Memory B cell (primary cell): ENCODE measurements around the gene MYADML2.
A peak's percentile ranks its signal among the peaks of the same experiment; 100 is the strongest.

Experiments
- ATAC-seq: fragments of 150-1000 bp; cut with Tn5 transposase; 2 replicates; pipeline ENCODE4 v1.10.0; 2021; ENCODE audit warnings: low read depth, mild to moderate bottlenecking, moderate library complexity
- DNase-seq, 2 donors: peaks; one replicate each; pipeline ENCODE4 v3.0.0; 2022; ENCODE audit warnings: low spot score in 2 of 2
- H3K27ac Mint-ChIP-seq: one replicate; pipeline ENCODE4 v1.8.0; 2022; ENCODE audit warnings: mild to moderate bottlenecking, moderate library complexity, mixed read lengths
- H3K27me3 Mint-ChIP-seq: one replicate; pipeline ENCODE4 v1.8.0; 2022; ENCODE audit warnings: mixed read lengths
- H3K36me3 Mint-ChIP-seq: one replicate; pipeline ENCODE4 v1.8.0; 2022; ENCODE audit warnings: mild to moderate bottlenecking, mixed read lengths
- H3K4me1 Mint-ChIP-seq: one replicate; pipeline ENCODE4 v1.8.0; 2022; ENCODE audit warnings: mixed read lengths
- H3K4me3 Mint-ChIP-seq: one replicate; pipeline ENCODE4 v1.8.0; 2022; ENCODE audit warnings: mild to moderate bottlenecking, moderate library complexity, mixed read lengths
- H3K9me3 Mint-ChIP-seq: one replicate; pipeline ENCODE4 v1.8.0; 2022; ENCODE audit warnings: mixed read lengths

The MYADML2 gene

GRCh38 chr17:81903896-81904599 lies 43.0 kb downstream of the MYADML2 start:
- Mint-ChIP-seq H3K27ac (no peak overlapping the region), H3K4me1 (peaks cover 3% of the 10 kb centered on the region), H3K9me3 (no peaks in the 10 kb centered on the region), H3K27me3 (peaks cover 5% of the 10 kb centered on the region), H3K36me3 (peaks cover 7% of the 10 kb centered on the region), H3K4me3 (no peak overlapping the region)
- no peak for ATAC-seq
- no peak for DNase-seq

GRCh38 chr17:81903415-81903831 lies 43.6 kb downstream of the MYADML2 start:
- DNase-seq: no peak
- Mint-ChIP-seq H3K27me3 (peaks cover 5% of the 10 kb centered on the region), H3K9me3 (no peaks in the 10 kb centered on the region), H3K4me3 (no peak overlapping the region), H3K4me1 (peaks cover 3% of the 10 kb centered on the region), H3K36me3 (peaks cover 7% of the 10 kb centered on the region), H3K27ac (no peak overlapping the region)
- no peak for ATAC-seq

- DNase-seq (no peak), ATAC-seq (peak; percentile 54)
- no peak overlapping the region for H3K4me3 Mint-ChIP-seq
Observed at GRCh38 chr17:81902653-81903414, 44.2 kb downstream of the MYADML2 start.

GRCh38 chr17:81902023-81902652 lies 44.9 kb downstream of the MYADML2 start, which contains the start of gene NPB:
Gene NPB (plus strand): TSS chr17:81902238. CDS start chr17:81902278, 40 bp downstream.
- H3K9me3 Mint-ChIP-seq: no peaks in the 10 kb centered on the region
- H3K27me3 Mint-ChIP-seq: peaks cover 5% of the 10 kb centered on the region
- H3K4me3 Mint-ChIP-seq: peak within 1 kb of the TSS; percentile 18
- peaks cover 7% of the 10 kb centered on the region for H3K36me3 Mint-ChIP-seq
- DNase-seq (no peak), ATAC-seq (peak; percentile 56)
- H3K27ac Mint-ChIP-seq: no peak within 1 kb of the TSS
- H3K4me1 Mint-ChIP-seq: peaks cover 3% of the 10 kb centered on the region

More at GRCh38 chr17:81902653-81903414, 44.2 kb downstream of the MYADML2 start:
- H3K9me3 Mint-ChIP-seq: no peaks in the 10 kb centered on the region
- peaks cover 5% of the 10 kb centered on the region for H3K27me3 Mint-ChIP-seq
- H3K27ac Mint-ChIP-seq: no peak overlapping the region
- H3K36me3 Mint-ChIP-seq: peaks cover 7% of the 10 kb centered on the region
- H3K4me1 Mint-ChIP-seq: peaks cover 3% of the 10 kb centered on the region

GRCh38 chr17:81901167-81902022 lies 45.6 kb downstream of the MYADML2 start:
- no peaks in the 10 kb centered on the region for H3K9me3 Mint-ChIP-seq
- H3K27me3 Mint-ChIP-seq: peaks cover 5% of the 10 kb centered on the region
- H3K4me3 Mint-ChIP-seq: peak overlapping the region; percentile 18
- peaks cover 3% of the 10 kb centered on the region for H3K4me1 Mint-ChIP-seq
- H3K36me3 Mint-ChIP-seq: peaks cover 9% of the 10 kb centered on the region
- no peak for ATAC-seq
- H3K27ac Mint-ChIP-seq: no peak overlapping the region
- no peak for DNase-seq

- DNase-seq (no peak), ATAC-seq (no peak)
- H3K36me3 Mint-ChIP-seq: peaks cover 10% of the 10 kb centered on the region
- H3K27ac Mint-ChIP-seq: no peak overlapping the region
- H3K4me1 Mint-ChIP-seq: peaks cover 3% of the 10 kb centered on the region
- H3K9me3 Mint-ChIP-seq: no peaks in the 10 kb centered on the region
- H3K27me3 Mint-ChIP-seq: peaks cover 5% of the 10 kb centered on the region
- H3K4me3 Mint-ChIP-seq: no peak overlapping the region
Observed at GRCh38 chr17:81900181-81900820, 46.7 kb downstream of the MYADML2 start.

- Mint-ChIP-seq H3K36me3 (peaks cover 11% of the 10 kb centered on the region), H3K27me3 (peaks cover 5% of the 10 kb centered on the region), H3K4me1 (peaks cover 3% of the 10 kb centered on the region), H3K9me3 (no peaks in the 10 kb centered on the region), H3K27ac (no peak overlapping the region), H3K4me3 (no peak overlapping the region)
- no peak for ATAC-seq
- no peak for DNase-seq
Observed at GRCh38 chr17:81899514-81900166, 47.4 kb downstream of the MYADML2 start.

GRCh38 chr17:81898885-81899284 lies 48.1 kb downstream of the MYADML2 start:
- DNase-seq (no peak), ATAC-seq (no peak)
- Mint-ChIP-seq H3K9me3 (no peaks in the 10 kb centered on the region), H3K27ac (no peak overlapping the region), H3K4me3 (no peak overlapping the region), H3K4me1 (peaks cover 3% of the 10 kb centered on the region), H3K36me3 (peaks cover 11% of the 10 kb centered on the region), H3K27me3 (peaks cover 5% of the 10 kb centered on the region)

GRCh38 chr17:81898029-81898866 lies 48.8 kb downstream of the MYADML2 start:
- Mint-ChIP-seq H3K9me3 (no peaks in the 10 kb centered on the region), H3K27me3 (peaks cover 5% of the 10 kb centered on the region), H3K36me3 (peaks cover 11% of the 10 kb centered on the region), H3K27ac (no peak overlapping the region), H3K4me3 (no peak overlapping the region), H3K4me1 (peaks cover 5% of the 10 kb centered on the region)
- ATAC-seq (no peak), DNase-seq (no peak)

GRCh38 chr17:81895400-81895799 lies 51.6 kb downstream of the MYADML2 start:
- Mint-ChIP-seq H3K27me3 (no peaks in the 10 kb centered on the region), H3K4me3 (no peak overlapping the region), H3K9me3 (no peaks in the 10 kb centered on the region), H3K36me3 (peaks cover 10% of the 10 kb centered on the region), H3K27ac (no peak overlapping the region), H3K4me1 (peaks cover 5% of the 10 kb centered on the region)
- ATAC-seq (no peak), DNase-seq (no peak)

GRCh38 chr17:81891303-81891552 lies 55.8 kb downstream of the MYADML2 start:
- Mint-ChIP-seq H3K9me3 (no peaks in the 10 kb centered on the region), H3K4me1 (peaks cover 18% of the 10 kb centered on the region), H3K27me3 (no peaks in the 10 kb centered on the region), H3K27ac (peak overlapping the region; percentile 96), H3K36me3 (peaks cover 17% of the 10 kb centered on the region), H3K4me3 (peak overlapping the region; percentile 97)
- DNase-seq (no peak), ATAC-seq (peak; percentile 5)

- H3K36me3 Mint-ChIP-seq: peaks cover 19% of the 10 kb centered on the region
- no peak for ATAC-seq
Observed at GRCh38 chr17:81890447-81891302, 56.4 kb downstream of the MYADML2 start.

More at GRCh38 chr17:81890447-81891302, 56.4 kb downstream of the MYADML2 start:
- Mint-ChIP-seq H3K4me1 (peaks cover 18% of the 10 kb centered on the region), H3K9me3 (no peaks in the 10 kb centered on the region), H3K4me3 (peak overlapping the region; percentile 76), H3K27me3 (no peaks in the 10 kb centered on the region), H3K27ac (peak overlapping the region; percentile 96)
- DNase-seq: no peak
